ENCODE measurements around the gene DOCK2. TPM values are rescaled to one million over a fixed set of nuclear protein-coding genes. Genes with fewer than 3 reads are reported as not detected.
A peak's percentile ranks its signal among the peaks of the same experiment; 100 is the strongest.

The DOCK2 gene
- total RNA-seq, 1 donor, result 6.2 TPM

DNA sequence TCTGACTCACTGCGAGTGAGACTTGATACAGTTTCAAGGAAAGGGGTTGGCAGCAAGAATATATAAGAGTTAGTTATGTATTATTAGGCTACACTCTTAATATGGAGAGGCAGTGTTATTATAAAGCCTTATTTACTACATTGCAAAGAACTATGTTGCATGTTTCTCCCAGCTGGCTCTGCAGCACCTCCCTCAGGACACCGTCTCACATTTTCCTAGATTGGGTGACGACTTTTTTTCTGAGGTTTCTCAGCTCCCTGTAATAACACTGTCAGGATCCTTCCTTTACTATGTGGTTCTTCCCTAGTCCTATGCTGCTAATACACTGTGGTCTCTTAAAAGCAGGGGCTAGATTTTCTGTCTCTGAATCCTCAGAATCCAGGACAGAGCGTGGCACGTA, 189.5 kb downstream of the DOCK2 start:
- H3K4me1 ChIP-seq (ENCODE audit: insufficient read depth, low read length), result no peaks in the 10 kb centered on the region
- H3K27ac ChIP-seq (ENCODE audit: low read depth, low read length), result no peak overlapping the region
- H3K4me2 ChIP-seq (ENCODE audit: insufficient read depth, low read length), result no peak overlapping the region
- no peaks in the 10 kb centered on the region for H3K36me3 ChIP-seq (ENCODE audit: insufficient read depth, low read length)
- H3K27me3 ChIP-seq (ENCODE audit: insufficient read depth, low read length), result no peaks in the 10 kb centered on the region
- TF ChIP-seq, protein P1, sequence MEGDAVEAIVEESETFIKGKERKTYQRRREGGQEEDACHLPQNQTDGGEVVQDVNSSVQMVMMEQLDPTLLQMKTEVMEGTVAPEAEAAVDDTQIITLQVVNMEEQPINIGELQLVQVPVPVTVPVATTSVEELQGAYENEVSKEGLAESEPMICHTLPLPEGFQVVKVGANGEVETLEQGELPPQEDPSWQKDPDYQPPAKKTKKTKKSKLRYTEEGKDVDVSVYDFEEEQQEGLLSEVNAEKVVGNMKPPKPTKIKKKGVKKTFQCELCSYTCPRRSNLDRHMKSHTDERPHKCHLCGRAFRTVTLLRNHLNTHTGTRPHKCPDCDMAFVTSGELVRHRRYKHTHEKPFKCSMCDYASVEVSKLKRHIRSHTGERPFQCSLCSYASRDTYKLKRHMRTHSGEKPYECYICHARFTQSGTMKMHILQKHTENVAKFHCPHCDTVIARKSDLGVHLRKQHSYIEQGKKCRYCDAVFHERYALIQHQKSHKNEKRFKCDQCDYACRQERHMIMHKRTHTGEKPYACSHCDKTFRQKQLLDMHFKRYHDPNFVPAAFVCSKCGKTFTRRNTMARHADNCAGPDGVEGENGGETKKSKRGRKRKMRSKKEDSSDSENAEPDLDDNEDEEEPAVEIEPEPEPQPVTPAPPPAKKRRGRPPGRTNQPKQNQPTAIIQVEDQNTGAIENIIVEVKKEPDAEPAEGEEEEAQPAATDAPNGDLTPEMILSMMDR (IDR thresholded peaks at IDR 0.05; ENCODE audit: extremely low read depth, low read depth, low read length), result peak; percentile 45
- no peak overlapping the region for H2AFZ ChIP-seq (ENCODE audit: low read length)
- no peaks in the 10 kb centered on the region for H3K9me3 ChIP-seq (ENCODE audit: low read depth, low read length)
- H4K20me1 ChIP-seq (ENCODE audit: insufficient read depth, low read length), result no peaks in the 10 kb centered on the region
- H3K4me3 ChIP-seq (ENCODE audit: insufficient read depth, low read length), result no peak overlapping the region
- H3K79me2 ChIP-seq (ENCODE audit: insufficient read depth, low read length), result no peaks in the 10 kb centered on the region
- DNase-seq (ENCODE audit: insufficient read length, low spot score, missing footprints), result no peak

DNA sequence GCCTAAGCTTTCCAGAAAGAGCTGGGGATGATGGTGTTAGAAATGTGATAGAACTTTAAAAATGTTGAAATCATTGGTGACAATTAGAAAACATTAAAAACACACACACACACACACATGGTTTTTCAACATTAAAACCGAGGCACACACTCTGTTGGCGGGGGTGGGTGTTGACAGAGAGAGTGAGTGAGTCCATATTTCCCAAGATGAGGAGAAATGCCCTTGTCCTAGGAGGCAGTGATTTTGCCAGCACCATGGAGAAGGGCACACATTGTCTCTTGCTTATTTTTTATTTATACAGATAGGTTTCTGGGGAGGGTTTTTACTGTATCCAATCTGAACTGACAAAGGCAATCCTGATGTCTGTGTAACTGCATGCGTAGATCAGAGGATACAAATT, 190.7 kb downstream of the DOCK2 start:
- H3K4me3 ChIP-seq (ENCODE audit: insufficient read depth, low read length), result no peak overlapping the region
- no peaks in the 10 kb centered on the region for H3K36me3 ChIP-seq (ENCODE audit: insufficient read depth, low read length)

DNA sequence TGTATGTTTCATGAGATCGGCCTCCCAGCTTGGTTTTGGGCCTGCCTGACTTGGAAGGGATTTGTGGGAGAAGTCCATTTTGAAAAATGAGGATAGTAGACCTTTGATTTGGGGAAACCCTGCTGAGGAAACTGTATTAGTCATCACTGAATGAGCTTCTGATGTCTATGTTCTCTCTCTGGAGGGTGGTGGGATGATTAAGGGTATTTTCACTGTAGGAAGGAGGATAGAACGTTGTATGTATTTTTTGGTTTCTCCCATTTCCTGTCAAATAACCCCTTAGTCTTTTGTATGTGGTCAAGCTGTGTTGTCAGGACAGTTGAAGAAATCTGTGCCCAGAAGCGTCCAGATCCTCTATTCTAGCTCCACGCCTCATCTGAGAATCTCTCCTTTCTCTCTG, 191.3 kb downstream of the DOCK2 start:
- Histone ChIP-seq H3K9me3 (ENCODE audit: low read depth, low read length) (no peaks in the 10 kb centered on the region), H3K4me3 (ENCODE audit: insufficient read depth, low read length) (no peak overlapping the region), H3K27me3 (ENCODE audit: insufficient read depth, low read length) (no peaks in the 10 kb centered on the region), H3K27ac (ENCODE audit: low read depth, low read length) (no peak overlapping the region), H4K20me1 (ENCODE audit: insufficient read depth, low read length) (no peaks in the 10 kb centered on the region), H2AFZ (ENCODE audit: low read length) (no peak overlapping the region), H3K79me2 (ENCODE audit: insufficient read depth, low read length) (no peaks in the 10 kb centered on the region), H3K36me3 (ENCODE audit: insufficient read depth, low read length) (no peaks in the 10 kb centered on the region), H3K4me1 (ENCODE audit: insufficient read depth, low read length) (no peaks in the 10 kb centered on the region), H3K4me2 (ENCODE audit: insufficient read depth, low read length) (no peak overlapping the region)
- no peak for DNase-seq (ENCODE audit: insufficient read length, low spot score, missing footprints)
- TF ChIP-seq, protein P1 (IDR thresholded peaks at IDR 0.05; ENCODE audit: extremely low read depth, low read depth, low read length), result no peak

More for the DNA sequence above, 190.7 kb downstream of the DOCK2 start:
- Histone ChIP-seq H3K27ac (ENCODE audit: low read depth, low read length) (no peak overlapping the region), H3K9me3 (ENCODE audit: low read depth, low read length) (no peaks in the 10 kb centered on the region), H2AFZ (ENCODE audit: low read length) (no peak overlapping the region), H3K4me1 (ENCODE audit: insufficient read depth, low read length) (no peaks in the 10 kb centered on the region), H3K4me2 (ENCODE audit: insufficient read depth, low read length) (no peak overlapping the region), H3K79me2 (ENCODE audit: insufficient read depth, low read length) (no peaks in the 10 kb centered on the region), H3K27me3 (ENCODE audit: insufficient read depth, low read length) (no peaks in the 10 kb centered on the region), H4K20me1 (ENCODE audit: insufficient read depth, low read length) (no peaks in the 10 kb centered on the region)
- peak; percentile 64 for DNase-seq (ENCODE audit: insufficient read length, low spot score, missing footprints)
- TF ChIP-seq, protein P1 (IDR thresholded peaks at IDR 0.05; ENCODE audit: extremely low read depth, low read depth, low read length), result no peak

DNA sequence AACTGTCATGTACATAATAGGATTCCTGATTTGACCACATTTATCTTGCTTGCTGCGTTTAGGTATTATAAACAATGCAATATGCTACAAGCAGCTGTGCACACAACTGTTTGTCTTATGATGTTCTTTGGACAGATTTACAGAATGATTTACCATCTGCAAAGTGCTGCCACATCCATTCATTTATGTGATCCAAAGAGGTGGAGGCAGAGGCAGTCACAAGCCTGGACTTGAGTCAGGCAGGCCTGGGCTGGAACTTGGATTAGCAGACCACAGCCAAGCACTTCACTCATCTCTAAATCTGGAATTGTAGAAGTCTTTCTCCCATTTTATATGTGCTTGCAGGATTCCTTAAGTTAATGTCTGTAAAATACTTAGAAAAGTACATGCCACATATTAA, 194.3 kb downstream of the DOCK2 start:
- TF ChIP-seq, protein P1 (IDR thresholded peaks at IDR 0.05; ENCODE audit: extremely low read depth, low read depth, low read length), result no peak
- no peak for DNase-seq (ENCODE audit: insufficient read length, low spot score, missing footprints)
- Histone ChIP-seq H3K27me3 (ENCODE audit: insufficient read depth, low read length) (no peaks in the 10 kb centered on the region), H4K20me1 (ENCODE audit: insufficient read depth, low read length) (no peaks in the 10 kb centered on the region), H3K36me3 (ENCODE audit: insufficient read depth, low read length) (no peaks in the 10 kb centered on the region), H3K4me3 (ENCODE audit: insufficient read depth, low read length) (no peak overlapping the region), H3K79me2 (ENCODE audit: insufficient read depth, low read length) (no peaks in the 10 kb centered on the region), H2AFZ (ENCODE audit: low read length) (no peak overlapping the region), H3K27ac (ENCODE audit: low read depth, low read length) (no peak overlapping the region), H3K9me3 (ENCODE audit: low read depth, low read length) (no peaks in the 10 kb centered on the region), H3K4me2 (ENCODE audit: insufficient read depth, low read length) (no peak overlapping the region), H3K4me1 (ENCODE audit: insufficient read depth, low read length) (no peaks in the 10 kb centered on the region)
